ENCODE measurements around the gene MYO1E. TPM values are rescaled to one million over a fixed set of nuclear protein-coding genes. Genes with fewer than 3 reads are reported as not detected.

Gene MYO1E
- total and polyA plus RNA-seq, 2 of the 8 experiments (the other 6 are each of a cell fraction or from before 2014, with no cell fraction given), result 19.6 to 142 TPM

GRCh38 chr15:59405079-59405478, 32.4 kb upstream of the MYO1E start (continued):
- TF ChIP-seq YY1 (IDR thresholded peaks at IDR 0.05; ENCODE audit: low read depth, low read length), result no peak
- TF ChIP-seq KDM4A (IDR thresholded peaks at IDR 0.05; ENCODE audit: low read depth, low read length, severe bottlenecking), result no peak
- no peak for TF ChIP-seq CEBPB (IDR thresholded peaks at IDR 0.05; ENCODE audit: low read depth, low read length)
